Stimulated activated memory B cell treated with anti-CD40 and anti-IgM and Interleukin-4, amounts not matched to agents 10 μg/mL and 1 μg/mL and 100 μg/mL, for 72 hours (primary cell): Measurements from ENCODE around the gene UBE2M.
"Not testable (repeated sequence)": the region's sequence is repeated elsewhere in the genome, so short reads cannot be mapped to it uniquely, and the experiment has no call there.

ENCODE experiments used
- ATAC-seq: fragments of 150-1000 bp; cut with Tn5 transposase; 2 replicates; pipeline ENCODE4 v1.10.0; 2021
- H3K27ac Mint-ChIP-seq: one replicate; pipeline ENCODE4 v1.8.0; 2022; ENCODE audit warnings: mild to moderate bottlenecking, mixed read lengths
- H3K27me3 Mint-ChIP-seq: one replicate; pipeline ENCODE4 v1.8.0; 2022; ENCODE audit warnings: mixed read lengths
- H3K36me3 Mint-ChIP-seq: one replicate; pipeline ENCODE4 v1.8.0; 2022; ENCODE audit warnings: mixed read lengths
- H3K4me1 Mint-ChIP-seq: one replicate; pipeline ENCODE4 v1.8.0; 2022; ENCODE audit warnings: mixed read lengths
- H3K4me3 Mint-ChIP-seq: one replicate; pipeline ENCODE4 v1.8.0; 2022; ENCODE audit warnings: mild to moderate bottlenecking, moderate library complexity, mixed read lengths
- H3K9me3 Mint-ChIP-seq: one replicate; pipeline ENCODE4 v1.8.0; 2022; ENCODE audit warnings: mixed read lengths

UBE2M gene

DNA sequence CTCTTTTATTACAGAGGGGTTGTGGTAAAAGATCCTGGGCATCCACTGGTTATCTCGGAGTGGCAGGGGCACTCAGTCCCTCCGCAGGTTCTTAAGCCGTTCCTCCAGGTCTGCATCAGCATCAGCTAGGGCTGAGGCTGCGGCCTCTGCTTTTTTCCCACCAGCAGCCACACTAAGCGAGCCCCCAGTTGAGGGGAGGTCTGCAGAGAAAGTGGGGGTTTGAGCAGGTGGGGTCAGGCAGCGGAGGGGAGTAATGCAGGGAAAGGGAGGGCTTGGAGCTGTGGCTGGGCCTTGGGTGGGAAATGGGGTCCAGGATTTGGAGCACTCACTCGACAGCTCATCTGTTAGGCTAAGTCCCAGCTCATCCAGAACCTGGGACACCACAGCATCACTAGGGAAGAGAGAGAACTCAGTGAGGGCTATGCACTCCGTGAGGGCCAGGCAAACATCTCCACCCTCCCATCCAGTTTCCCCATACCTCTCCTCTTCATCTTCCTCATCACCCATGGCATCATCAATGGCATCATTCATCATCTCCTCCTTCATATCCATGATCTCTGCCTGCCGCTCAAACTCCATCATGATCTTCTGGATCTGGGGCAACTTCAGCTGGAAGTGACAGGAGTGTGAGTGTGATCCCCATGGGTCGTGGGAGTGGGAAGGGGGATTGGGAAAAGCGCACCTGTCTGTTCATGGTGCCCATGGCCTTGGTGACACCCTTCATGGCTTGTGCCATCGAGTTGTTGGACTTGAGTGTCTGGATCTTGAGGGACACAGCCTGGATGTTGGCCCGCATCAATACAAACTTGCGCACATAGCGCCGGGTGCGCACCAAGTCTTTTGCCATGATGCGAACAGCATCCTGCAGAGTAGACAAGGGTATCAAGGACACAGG lies 6.6 kb downstream of the UBE2M start:
- H3K36me3 Mint-ChIP-seq: peaks cover 65% of the 10 kb centered on the region
- ATAC-seq: no peak
- no peak overlapping the region for H3K4me3 Mint-ChIP-seq
- no peaks in the 10 kb centered on the region for H3K27me3 Mint-ChIP-seq
- H3K4me1 Mint-ChIP-seq: peaks cover 51% of the 10 kb centered on the region
- H3K9me3 Mint-ChIP-seq: no peaks in the 10 kb centered on the region
- no peak overlapping the region for H3K27ac Mint-ChIP-seq

- no peak for ATAC-seq
- Mint-ChIP-seq H3K27ac (no peak overlapping the region), H3K36me3 (peaks cover 66% of the 10 kb centered on the region), H3K9me3 (no peaks in the 10 kb centered on the region), H3K4me1 (peaks cover 51% of the 10 kb centered on the region), H3K4me3 (no peak overlapping the region), H3K27me3 (no peaks in the 10 kb centered on the region)
Observed at GRCh38 chr19:58551123-58551497, 7.3 kb downstream of the UBE2M start.

DNA sequence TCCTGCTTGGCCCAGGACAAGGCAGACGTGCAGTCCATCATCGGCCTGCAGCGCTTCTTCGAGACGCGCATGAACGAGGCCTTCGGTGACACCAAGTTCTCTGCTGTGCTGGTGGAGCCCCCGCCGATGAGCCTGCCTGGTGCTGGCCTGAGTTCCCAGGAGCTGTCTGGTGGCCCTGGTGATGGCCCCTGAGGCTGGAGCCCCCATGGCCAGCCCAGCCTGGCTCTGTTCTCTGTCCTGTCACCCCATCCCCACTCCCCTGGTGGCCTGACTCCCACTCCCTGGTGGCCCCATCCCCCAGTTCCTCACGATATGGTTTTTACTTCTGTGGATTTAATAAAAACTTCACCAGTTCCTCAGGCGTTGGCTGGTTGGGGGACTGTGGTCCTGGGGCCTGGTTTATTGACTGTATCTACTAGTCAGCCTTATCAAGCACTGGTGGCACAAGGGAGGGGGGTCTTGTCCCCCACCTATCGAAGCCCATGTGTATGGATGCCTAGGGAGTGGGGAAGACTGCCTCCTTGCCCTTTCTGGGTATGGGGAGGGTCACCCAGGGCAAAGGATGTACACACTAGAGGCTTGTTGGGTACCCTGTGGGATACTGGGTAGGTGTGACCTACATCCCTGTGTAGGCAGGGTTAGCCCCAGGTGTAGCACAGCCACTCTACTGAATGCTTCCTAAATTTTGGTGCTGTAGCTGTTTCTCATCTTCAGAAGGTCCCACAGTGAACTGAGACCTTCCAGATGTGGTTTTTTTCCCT lies 7.9 kb downstream of the UBE2M start:
- no peaks in the 10 kb centered on the region for H3K9me3 Mint-ChIP-seq

DNA sequence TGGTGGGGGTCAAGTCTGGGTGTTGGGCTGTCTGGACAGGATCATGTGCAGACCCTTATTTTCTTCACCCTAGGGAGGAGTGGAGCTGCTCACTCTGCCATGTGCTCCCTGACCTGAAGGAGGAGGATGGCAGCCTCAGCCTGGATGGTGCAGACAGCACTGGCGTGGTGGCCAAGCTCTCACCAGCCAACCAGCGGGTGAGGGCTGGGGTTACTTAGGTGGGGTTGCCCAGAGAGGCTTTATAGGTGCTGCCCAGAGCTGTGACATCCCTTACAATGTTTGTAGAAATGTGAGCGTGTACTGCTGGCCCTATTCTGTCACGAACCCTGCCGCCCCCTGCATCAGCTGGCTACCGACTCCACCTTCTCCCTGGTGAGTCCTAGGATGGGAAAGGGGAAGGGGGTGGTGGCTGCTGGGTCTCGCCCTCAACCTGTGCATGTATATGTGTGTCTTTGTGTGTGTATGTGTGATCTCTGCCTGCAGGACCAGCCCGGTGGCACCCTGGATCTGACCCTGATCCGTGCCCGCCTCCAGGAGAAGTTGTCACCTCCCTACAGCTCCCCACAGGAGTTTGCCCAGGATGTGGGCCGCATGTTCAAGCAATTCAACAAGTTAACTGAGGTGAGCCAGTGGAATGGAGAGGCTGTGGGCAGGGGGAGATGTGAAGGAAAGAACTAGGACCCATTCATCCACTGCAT lies 8.6 kb downstream of the UBE2M start:
- ATAC-seq: no peak
- peaks cover 76% of the 10 kb centered on the region for H3K36me3 Mint-ChIP-seq
- H3K9me3 Mint-ChIP-seq: no peaks in the 10 kb centered on the region
- H3K4me1 Mint-ChIP-seq: peaks cover 56% of the 10 kb centered on the region
- H3K27me3 Mint-ChIP-seq: no peaks in the 10 kb centered on the region
- no peak overlapping the region for H3K27ac Mint-ChIP-seq
- H3K4me3 Mint-ChIP-seq: no peak overlapping the region

More for the DNA sequence above, 7.9 kb downstream of the UBE2M start:
- Mint-ChIP-seq H3K27ac (no peak overlapping the region), H3K4me1 (peaks cover 53% of the 10 kb centered on the region), H3K4me3 (no peak overlapping the region), H3K36me3 (peaks cover 69% of the 10 kb centered on the region), H3K27me3 (no peaks in the 10 kb centered on the region)
- no peak for ATAC-seq

GRCh38 chr19:58548859-58549663 lies 9.3 kb downstream of the UBE2M start:
- Mint-ChIP-seq H3K27ac (no peak overlapping the region), H3K36me3 (peaks cover 76% of the 10 kb centered on the region), H3K27me3 (peaks cover 2% of the 10 kb centered on the region), H3K4me3 (no peak overlapping the region), H3K9me3 (no peaks in the 10 kb centered on the region), H3K4me1 (peaks cover 54% of the 10 kb centered on the region)
- no peak for ATAC-seq

- peaks cover 65% of the 10 kb centered on the region for H3K36me3 Mint-ChIP-seq
- no peaks in the 10 kb centered on the region for H3K9me3 Mint-ChIP-seq
- H3K4me3 Mint-ChIP-seq: no peak overlapping the region
- ATAC-seq: no peak
- H3K27me3 Mint-ChIP-seq: peaks cover 16% of the 10 kb centered on the region
- H3K4me1 Mint-ChIP-seq: peaks cover 47% of the 10 kb centered on the region
- H3K27ac Mint-ChIP-seq: no peak overlapping the region
Observed at GRCh38 chr19:58547323-58548312, 10.8 kb downstream of the UBE2M start.

GRCh38 chr19:58546019-58546530 lies 12.3 kb downstream of the UBE2M start:
- Mint-ChIP-seq H3K9me3 (no peaks in the 10 kb centered on the region), H3K4me1 (peaks cover 44% of the 10 kb centered on the region), H3K27ac (peak overlapping the region; percentile 98), H3K27me3 (peaks cover 23% of the 10 kb centered on the region), H3K36me3 (peaks cover 52% of the 10 kb centered on the region), H3K4me3 (peak overlapping the region; percentile 92)
- ATAC-seq: no peak

DNA sequence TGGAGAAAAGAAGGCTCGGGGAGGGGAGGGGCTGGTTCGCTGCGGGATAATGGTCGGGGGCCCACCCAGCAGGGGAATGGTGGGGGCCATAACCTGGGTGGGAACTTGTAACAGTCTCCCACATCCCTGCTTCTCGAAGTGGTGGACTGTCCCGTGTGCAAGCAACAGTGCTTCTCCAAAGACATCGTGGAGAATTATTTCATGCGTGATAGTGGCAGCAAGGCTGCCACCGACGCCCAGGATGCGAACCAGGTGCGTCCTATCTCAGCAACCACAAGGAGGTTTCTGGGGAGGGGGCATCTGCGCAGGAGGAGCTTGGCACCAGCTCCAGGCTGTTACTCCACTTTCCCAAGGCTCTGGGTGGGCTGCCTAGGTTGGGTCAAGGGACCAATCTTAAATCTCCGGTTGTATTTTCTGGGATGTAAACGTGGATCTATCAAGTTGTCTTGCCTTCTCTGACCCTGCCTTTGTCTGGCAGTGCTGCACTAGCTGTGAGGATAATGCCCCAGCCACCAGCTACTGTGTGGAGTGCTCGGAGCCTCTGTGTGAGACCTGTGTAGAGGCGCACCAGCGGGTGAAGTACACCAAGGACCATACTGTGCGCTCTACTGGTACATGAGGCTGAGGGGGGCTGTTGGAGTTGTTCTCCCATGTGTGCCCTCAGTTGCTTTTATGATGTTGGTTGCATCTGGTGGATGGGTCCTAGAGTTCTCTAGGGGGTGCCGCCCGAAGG lies 13.0 kb downstream of the UBE2M start:
- H3K4me3 Mint-ChIP-seq: peak overlapping the region; percentile 92
- H3K27me3 Mint-ChIP-seq: peaks cover 23% of the 10 kb centered on the region
- peaks cover 44% of the 10 kb centered on the region for H3K4me1 Mint-ChIP-seq
- peak overlapping the region; percentile 98 for H3K27ac Mint-ChIP-seq
- peaks cover 46% of the 10 kb centered on the region for H3K36me3 Mint-ChIP-seq
- ATAC-seq: no peak
- H3K9me3 Mint-ChIP-seq: no peaks in the 10 kb centered on the region

DNA sequence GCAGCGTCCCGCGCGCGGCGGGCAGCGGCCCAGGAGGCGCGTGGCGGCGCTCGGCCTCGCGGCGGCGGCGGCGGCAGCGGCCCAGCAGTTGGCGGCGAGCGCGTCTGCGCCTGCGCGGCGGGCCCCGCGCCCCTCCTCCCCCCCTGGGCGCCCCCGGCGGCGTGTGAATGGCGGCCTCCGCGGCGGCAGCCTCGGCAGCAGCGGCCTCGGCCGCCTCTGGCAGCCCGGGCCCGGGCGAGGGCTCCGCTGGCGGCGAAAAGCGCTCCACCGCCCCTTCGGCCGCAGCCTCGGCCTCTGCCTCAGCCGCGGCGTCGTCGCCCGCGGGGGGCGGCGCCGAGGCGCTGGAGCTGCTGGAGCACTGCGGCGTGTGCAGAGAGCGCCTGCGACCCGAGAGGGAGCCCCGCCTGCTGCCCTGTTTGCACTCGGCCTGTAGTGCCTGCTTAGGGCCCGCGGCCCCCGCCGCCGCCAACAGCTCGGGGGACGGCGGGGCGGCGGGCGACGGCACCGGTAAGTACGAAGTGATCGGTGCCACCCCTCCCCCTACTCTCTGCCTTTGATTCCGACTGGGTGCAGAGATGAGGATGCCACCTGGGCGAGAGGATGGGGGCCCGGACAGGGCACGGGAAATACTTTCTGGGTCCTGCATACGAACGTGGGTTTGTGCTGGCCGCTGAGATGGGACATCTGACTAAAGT lies 13.7 kb downstream of the UBE2M start:
- Mint-ChIP-seq H3K36me3 (peaks cover 39% of the 10 kb centered on the region), H3K9me3 (no peaks in the 10 kb centered on the region), H3K4me3 (peak overlapping the region; percentile 92), H3K27me3 (peaks cover 29% of the 10 kb centered on the region), H3K4me1 (peaks cover 44% of the 10 kb centered on the region), H3K27ac (peak overlapping the region; percentile 98)
- peak; percentile 76 for ATAC-seq

DNA sequence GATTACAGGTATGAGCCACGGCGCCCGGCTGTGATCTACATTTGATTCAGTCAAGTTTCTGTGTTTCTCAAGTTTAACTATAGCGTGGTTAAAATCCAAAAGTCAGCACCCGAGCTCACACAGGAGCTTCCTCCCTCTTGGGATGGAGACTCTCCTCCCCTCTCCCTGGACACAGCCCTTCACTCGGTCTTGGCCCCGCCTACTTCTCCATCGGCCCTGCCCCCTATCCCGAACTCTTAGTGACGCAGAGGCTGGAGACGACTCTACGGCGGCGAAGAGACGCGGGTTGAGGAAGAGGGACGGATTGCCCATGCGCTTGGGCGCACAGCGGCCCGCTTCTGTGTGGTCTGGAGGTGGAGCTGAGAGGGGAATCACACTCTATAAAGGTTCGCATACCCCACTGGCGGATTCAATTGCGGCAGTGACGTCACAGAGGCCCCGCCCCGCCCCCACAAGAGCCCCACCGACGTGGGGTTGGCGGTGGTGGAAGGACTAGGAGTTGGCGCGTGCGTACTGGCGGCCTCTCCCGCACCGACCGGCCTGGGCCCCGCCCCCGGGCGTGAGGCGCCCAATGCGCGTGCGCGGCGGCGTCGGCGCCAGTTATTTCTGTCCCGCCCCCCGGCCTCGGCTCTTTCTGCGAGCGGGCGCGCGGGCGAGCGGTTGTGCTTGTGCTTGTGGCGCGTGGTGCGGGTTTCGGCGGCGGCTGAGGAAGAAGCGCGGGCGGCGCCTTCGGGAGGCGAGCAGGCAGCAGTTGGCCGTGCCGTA lies 14.4 kb downstream of the UBE2M start, which contains the start of gene TRIM28:
TSS of gene TRIM28 (plus strand) at position 239 of the 765 bp plus-strand sequence. CDS start 694 bp downstream, outside the sequence.
- H3K27me3 Mint-ChIP-seq: peaks cover 37% of the 10 kb centered on the region
- H3K4me1 Mint-ChIP-seq: peaks cover 45% of the 10 kb centered on the region
- peak within 1 kb of the TSS; percentile 92 for H3K4me3 Mint-ChIP-seq
- H3K27ac Mint-ChIP-seq: peak within 1 kb of the TSS; percentile 98
- peaks cover 33% of the 10 kb centered on the region for H3K36me3 Mint-ChIP-seq
- peak; percentile 95 for ATAC-seq
- no peaks in the 10 kb centered on the region for H3K9me3 Mint-ChIP-seq

- H3K27ac Mint-ChIP-seq: peak overlapping the region; percentile 26
- H3K27me3 Mint-ChIP-seq: peaks cover 49% of the 10 kb centered on the region
- peaks cover 52% of the 10 kb centered on the region for H3K4me1 Mint-ChIP-seq
- ATAC-seq, H3K4me3 Mint-ChIP-seq, H3K9me3 Mint-ChIP-seq: not testable (repeated sequence)
- H3K36me3 Mint-ChIP-seq: peaks cover 23% of the 10 kb centered on the region
Observed at GRCh38 chr19:58542641-58543372, 15.6 kb downstream of the UBE2M start.
